Stomach (tissue), 9 donors: ENCODE results near the gene MEA1. TPM values are rescaled to one million over a fixed set of nuclear protein-coding genes. Genes with fewer than 3 reads are reported as not detected.

Source experiments
- DNase-seq, 2 donors: peaks; one replicate each; pipeline versions ENCODE4 v3.0.0 to v3.0.0-alpha.2; 2013 to 2019
- H3K27ac ChIP-seq, 5 donors: fragments of 200-600 bp in 4 of 5; sonication (generic) in 4 of 5; one replicate each; pipeline ENCODE4 v1.5.1; 2013 to 2019; ENCODE audit warnings: mild to moderate bottlenecking in 1 of 5, moderate library complexity in 1 of 5
- H3K27me3 ChIP-seq, 3 donors: fragments of 200-600 bp; sonication (generic); one replicate each; pipeline ENCODE4 v1.5.1; 2017 to 2019; ENCODE audit warnings: mixed run types in 1 of 3
- H3K36me3 ChIP-seq, 4 donors: fragments of 200-600 bp; sonication (generic); 1 replicate in 3 of 4; 2 replicates in 1 of 4; pipeline ENCODE4 v1.5.1; 2016 to 2019
- H3K4me1 ChIP-seq, 4 donors: fragments of 200-600 bp; sonication (generic); one replicate each; pipeline ENCODE4 v1.5.1; 2016 to 2019
- H3K4me3 ChIP-seq, 4 donors: fragments of 200-600 bp; sonication (generic) in 3 of 4; one replicate each; pipeline ENCODE4 v1.5.1; 2016 to 2019; ENCODE audit warnings: mild to moderate bottlenecking in 1 of 4
- H3K9me3 ChIP-seq, 4 donors: fragments of 200-600 bp; sonication (generic); one replicate each; pipeline ENCODE4 v1.5.1; 2016 to 2019
- CTCF ChIP-seq, 7 experiments: fragments of 450-650 bp in 4 of 7; fragments of 200-600 bp in 3 of 7; sonication (generic) in 3 of 7; IDR thresholded peaks; one replicate each; pipeline ENCODE4 v1.5.1; 2016 to 2019; ENCODE audit warnings: antibody characterized with exemption in 7 of 7, control low read depth in 2 of 7, mild to moderate bottlenecking in 1 of 7
- POLR2A ChIP-seq, 4 donors: fragments of 450-650 bp; IDR thresholded peaks; one replicate each; pipeline ENCODE4 v1.6.1; 2016; ENCODE audit warnings: antibody characterized with exemption in 4 of 4, control low read depth in 2 of 4, mild to moderate bottlenecking in 1 of 4, moderate library complexity in 1 of 4
- WGBS, 5 donors: extraction: QIAGEN DNeasy Blood & Tissue Kit in 3 of 5; methylation state at CpG; one replicate each; pipeline versions ENCODE4 v1.1.5 to v1.1.7; 2013 to 2018; 5-methylcytosine and 5-hydroxymethylcytosine counted together
- intact Hi-C: fragments of 100-400 bp; cut with DNase I; formaldehyde crosslinking; loops from one replicate; pipeline ENCODE4 v1.15.1; 2023; ENCODE audit warnings: low total_unique reads
- polyA plus RNA-seq, 3 donors: library from polyadenylated mRNA; stranded (reverse); fragments of 200-250 nt; gene quantifications; one replicate each; pipeline ENCODE4 v1.2.3, GENCODE V29; 2013
- total RNA-seq, 5 donors: library from RNA; depleted of rRNA; stranded (reverse); fragments of >200 nt; gene quantifications; one replicate each; pipeline versions ENCODE4 v1.1.0 to v1.2.3, GENCODE V29; 2014 to 2016
- donor health status: healthy with polysubstance abuse.
- donor health status: Bipolar disorder and iron deficiency.
- donor health status: healthy.

Gene MEA1
- total and polyA plus RNA-seq, 8 donors, result 3.6 to 118 (median 50.0) TPM

GRCh38 chr6:42962096-42962495, 51.6 kb downstream of the MEA1 start:
- H3K4me3 ChIP-seq, result no peak overlapping the region
- TF ChIP-seq POLR2A (IDR thresholded peaks at IDR 0.05) (no peak), CTCF (IDR thresholded peaks at IDR 0.05) (no peak)
- peaks cover 29 to 51% (median 48%) of the 10 kb centered on the region in 4 donors for H3K36me3 ChIP-seq
- DNase-seq, result no peak
- WGBS, 5 donors, result 90 to 95% (median 93%) methylated on average over 12 of the region's 12 CpGs
- no peak overlapping the region for H3K27ac ChIP-seq
- H3K4me1 ChIP-seq, result peaks cover 11 to 42% (median 21%) of the 10 kb centered on the region in 4 donors
- intact Hi-C loops, result no loop called here
- no peaks in the 10 kb centered on the region for H3K9me3 ChIP-seq
- H3K27me3 ChIP-seq, result no peaks in the 10 kb centered on the region

Other genes starting within 250 kb of the MEA1 start
- 10 to 100 TPM in 3 of 5 donors, 1 to 10 TPM in 2; 2.9 to 23.2 (median 11.1) TPM for gene BICRAL, start 231.9 kb downstream of the MEA1 start, total RNA-seq
- 1 to 10 TPM; 2.8 to 4.7 (median 3.1) TPM for gene BICRAL, start 231.9 kb downstream of the MEA1 start, polyA plus RNA-seq
- gene RPL7L1, start 134.3 kb downstream of the MEA1 start, total RNA-seq, result 100 to 1,000 TPM in 1 of 5 donors, 10 to 100 TPM in 3, 1 to 10 TPM in 1; 7.2 to 105 (median 21.4) TPM
- gene RPL7L1, start 134.3 kb downstream of the MEA1 start, polyA plus RNA-seq, result 10 to 100 TPM; 28.2 to 47.8 (median 47.6) TPM
- gene PTCRA, start 97.9 kb downstream of the MEA1 start, total RNA-seq, result not detected
- not detected for gene PTCRA, start 97.9 kb downstream of the MEA1 start, polyA plus RNA-seq
- 10 to 100 TPM in 4 of 5 donors, 1 to 10 TPM in 1; 2.2 to 45.5 (median 30.3) TPM for gene CNPY3, start 84.5 kb downstream of the MEA1 start, total RNA-seq
- gene CNPY3, start 84.5 kb downstream of the MEA1 start, polyA plus RNA-seq, result 10 to 100 TPM; 21.7 to 33.7 (median 25.8) TPM
- 10 to 100 TPM in 1 of 5 donors, 1 to 10 TPM in 1, under 1 TPM in 1, not detected in 2; 0.45 to 21.3 (median 1.8) TPM for gene GNMT, start 53.2 kb downstream of the MEA1 start, total RNA-seq
- gene GNMT, start 53.2 kb downstream of the MEA1 start, polyA plus RNA-seq, result 100 to 1,000 TPM in 1 of 3 donors, 10 to 100 TPM in 2; 14.4 to 121 (median 73.2) TPM
- gene PEX6, start 34.8 kb downstream of the MEA1 start, total RNA-seq, result 100 to 1,000 TPM in 1 of 5 donors, 10 to 100 TPM in 2, 1 to 10 TPM in 2; 5.5 to 118 (median 23.9) TPM
- 10 to 100 TPM; 13.0 to 16.4 (median 15.1) TPM for gene PEX6, start 34.8 kb downstream of the MEA1 start, polyA plus RNA-seq
- gene PPP2R5D, start 29.4 kb downstream of the MEA1 start, total RNA-seq, result 100 to 1,000 TPM in 1 of 5 donors, 10 to 100 TPM in 4; 19.6 to 517 (median 40.6) TPM
- gene PPP2R5D, start 29.4 kb downstream of the MEA1 start, polyA plus RNA-seq, result 10 to 100 TPM; 21.0 to 23.7 (median 21.5) TPM
- 10 to 100 TPM; 40.0 to 88.5 (median 66.5) TPM for gene KLHDC3, start 303 bp upstream of the MEA1 start, total RNA-seq
- 10 to 100 TPM; 57.7 to 85.0 (median 84.2) TPM for gene KLHDC3, start 303 bp upstream of the MEA1 start, polyA plus RNA-seq
- gene RRP36, start 7.7 kb upstream of the MEA1 start, total RNA-seq, result 10 to 100 TPM in 4 of 5 donors, 1 to 10 TPM in 1; 3.5 to 61.1 (median 37.1) TPM
- gene RRP36, start 7.7 kb upstream of the MEA1 start, polyA plus RNA-seq, result 10 to 100 TPM; 27.8 to 47.7 (median 39.6) TPM
- gene CUL7, start 39.9 kb upstream of the MEA1 start, total RNA-seq, result 10 to 100 TPM in 4 of 5 donors, 1 to 10 TPM in 1; 9.9 to 26.1 (median 14.1) TPM
- gene CUL7, start 39.9 kb upstream of the MEA1 start, polyA plus RNA-seq, result 1 to 10 TPM; 4.4 to 5.9 (median 4.7) TPM
- gene MRPL2, start 45.5 kb upstream of the MEA1 start, total RNA-seq, result 10 to 100 TPM in 2 of 5 donors, 1 to 10 TPM in 3; 3.5 to 28.1 (median 8.8) TPM
- 10 to 100 TPM; 40.0 to 74.8 (median 49.8) TPM for gene MRPL2, start 45.5 kb upstream of the MEA1 start, polyA plus RNA-seq
- 100 to 1,000 TPM in 2 of 5 donors, 10 to 100 TPM in 3; 24.4 to 410 (median 61.1) TPM for gene KLC4, start 45.7 kb upstream of the MEA1 start, total RNA-seq
- 10 to 100 TPM; 23.5 to 38.5 (median 31.1) TPM for gene KLC4, start 45.7 kb upstream of the MEA1 start, polyA plus RNA-seq
- gene PTK7, start 62.4 kb upstream of the MEA1 start, total RNA-seq, result 10 to 100 TPM in 4 of 5 donors, 1 to 10 TPM in 1; 8.2 to 64.9 (median 28.8) TPM
- 10 to 100 TPM in 2 of 3 donors, 1 to 10 TPM in 1; 4.0 to 31.1 (median 12.1) TPM for gene PTK7, start 62.4 kb upstream of the MEA1 start, polyA plus RNA-seq
- gene SRF, start 157.3 kb upstream of the MEA1 start, total RNA-seq, result 10 to 100 TPM; 10.5 to 40.6 (median 25.5) TPM
- gene SRF, start 157.3 kb upstream of the MEA1 start, polyA plus RNA-seq, result 10 to 100 TPM; 21.7 to 25.6 (median 22.5) TPM
- gene CUL9, start 168.2 kb upstream of the MEA1 start, total RNA-seq, result 100 to 1,000 TPM in 1 of 5 donors, 10 to 100 TPM in 4; 22.8 to 120 (median 53.9) TPM
- 10 to 100 TPM; 35.7 to 49.7 (median 40.3) TPM for gene CUL9, start 168.2 kb upstream of the MEA1 start, polyA plus RNA-seq
- gene DNPH1, start 215.5 kb upstream of the MEA1 start, total RNA-seq, result 100 to 1,000 TPM in 1 of 5 donors, 10 to 100 TPM in 3, not detected in 1; 42.9 to 136 (median 66.5) TPM
- gene DNPH1, start 215.5 kb upstream of the MEA1 start, polyA plus RNA-seq, result 100 to 1,000 TPM; 109 to 158 (median 113) TPM
- under 1 TPM in 2 of 5 donors, not detected in 3; 0.14 to 0.37 TPM for gene TTBK1, start 229.5 kb upstream of the MEA1 start, total RNA-seq
- under 1 TPM; 0.05 to 0.15 (median 0.12) TPM for gene TTBK1, start 229.5 kb upstream of the MEA1 start, polyA plus RNA-seq